ENCODE results near the gene ECT2L. TPM values are rescaled to one million over a fixed set of nuclear protein-coding genes. Genes with fewer than 3 reads are reported as not detected.

ECT2L gene
- total and polyA plus RNA-seq, 2 of the 13 experiments (the other 11 are each of a cell fraction or from before 2014, with no cell fraction given), result 0.12 TPM; not detected in 1

GRCh38 chr6:138891255-138891986, 95.5 kb downstream of the ECT2L start:
- no peak for DNase-seq (ENCODE audit: low spot score)
- TF ChIP-seq ZNF569 (CRISPR knock-in tag; IDR thresholded peaks at IDR 0.05; ENCODE audit: borderline replicate concordance) (no peak), RXRA (CRISPR knock-in tag; IDR thresholded peaks at IDR 0.05) (no peak), ZNF724P (CRISPR knock-in tag; IDR thresholded peaks at IDR 0.05; ENCODE audit: borderline replicate concordance) (no peak), FLYWCH1 (CRISPR knock-in tag; IDR thresholded peaks at IDR 0.05) (no peak), HNF4G (IDR thresholded peaks at IDR 0.05; ENCODE audit: borderline replicate concordance, low read depth, low read length) (no peak), HNF4G (CRISPR knock-in tag; IDR thresholded peaks at IDR 0.05; ENCODE audit: borderline replicate concordance, low read depth) (no peak), FUBP1 (CRISPR knock-in tag; IDR thresholded peaks at IDR 0.05; ENCODE audit: borderline replicate concordance) (no peak), BCLAF1 (IDR thresholded peaks at IDR 0.05) (no peak), KDM4B (CRISPR knock-in tag; IDR thresholded peaks at IDR 0.05) (no peak), ZNF678 (CRISPR knock-in tag; IDR thresholded peaks at IDR 0.05) (no peak), ZNF180 (CRISPR knock-in tag; IDR thresholded peaks at IDR 0.05; ENCODE audit: borderline replicate concordance, low read depth) (no peak), HOXA3 (CRISPR knock-in tag; IDR thresholded peaks at IDR 0.05) (no peak), SOX6 (IDR thresholded peaks at IDR 0.05) (no peak), SOX6 (CRISPR knock-in tag; IDR thresholded peaks at IDR 0.05) (no peak), ZNF232 (CRISPR knock-in tag; IDR thresholded peaks at IDR 0.05; ENCODE audit: borderline replicate concordance) (no peak)
- no peaks in the 10 kb centered on the region for H3K9me3 ChIP-seq (ENCODE audit: low read length)
- no peak for ATAC-seq
- ChIA-PET POLR2A (no interaction called here), CTCF (ENCODE audit: low intra/inter-chr PET ratio, low total read pairs) (no interaction called here)
- H3K4me1 ChIP-seq (ENCODE audit: insufficient read depth, low read length), result no peaks in the 10 kb centered on the region
- WGBS (ENCODE audit: low lambda C conversion rate), result 56% methylated on average over 3 of the region's 3 CpGs
- no peak overlapping the region for H2AFZ ChIP-seq (ENCODE audit: low read length)
- no TSS peak for BruUV-seq (replicated peaks)
- no peaks in the 10 kb centered on the region for H4K20me1 ChIP-seq (ENCODE audit: insufficient read depth, low read length)
- intact Hi-C loops (cut with micrococcal nuclease; ENCODE audit: unreplicated experiment) (no loop called here), in situ Hi-C loops (cut with HindIII; ENCODE audit: extremely low pct_ligation_motif_present, low pct_unique_long_range_greater_than_20kb) (no loop called here)
- H3K4me2 ChIP-seq (ENCODE audit: low read depth, low read length), result no peak overlapping the region
- H3K27me3 ChIP-seq (ENCODE audit: control insufficient read depth in 1 of 2, insufficient read depth in 2 of 2, low read length in 2 of 2), result no peaks in the 10 kb centered on the region; a peak in 1 of 5 replicates
- H3K27ac ChIP-seq (ENCODE audit: extremely low read length, insufficient read depth, low read length), result no peak overlapping the region
- no peak for FAIRE-seq
- no peaks in the 10 kb centered on the region for H3K36me3 ChIP-seq (replicated peaks in 1 of 2; ENCODE audit: control insufficient read depth in 1 of 2, insufficient read depth in 2 of 2, low read length in 2 of 2)
- no peak overlapping the region for H3K9ac ChIP-seq (ENCODE audit: insufficient read depth, low read depth, low read length)
- H3K79me2 ChIP-seq (ENCODE audit: insufficient read depth, low read length), result no peaks in the 10 kb centered on the region
- H3K4me3 ChIP-seq (replicated peaks in 1 of 3; ENCODE audit: insufficient read depth in 1 of 3, low read depth in 2 of 3, low read length in 3 of 3), result no peak overlapping the region
